ENCODE data around the gene PAGR1. TPM values are rescaled to one million over a fixed set of nuclear protein-coding genes. Genes with fewer than 3 reads are reported as not detected.
"Not testable (repeated sequence)": the region's sequence is repeated elsewhere in the genome, so short reads cannot be mapped to it uniquely, and the experiment has no call there.

PAGR1 gene
- total and polyA plus RNA-seq, 10 of the 15 experiments (the other 5 are each of a cell fraction or from before 2014, with no cell fraction given): 1.1 to 57.7 (median 23.4) TPM

GRCh38 chr16:29784901-29785500 lies 31.0 kb upstream of the PAGR1 start (continued):
- TF ChIP-seq BCLAF1 (IDR thresholded peaks at IDR 0.05) (no peak), IRF4 (IDR thresholded peaks at IDR 0.05; ENCODE audit: low read depth, low read length) (0 out of 2 replicates have a peak, but pooled peaks have one; percentile 30), PAX8 (IDR thresholded peaks at IDR 0.05) (no peak), YBX1 (IDR thresholded peaks at IDR 0.05) (no peak), RAD51 (IDR thresholded peaks at IDR 0.05) (no peak), CREB1 (IDR thresholded peaks at IDR 0.05; ENCODE audit: low read depth) (peak; percentile 29; the same call in 1 of the 2 replicates), POU2F2 (IDR thresholded peaks at IDR 0.05; ENCODE audit: borderline replicate concordance, low read depth, low read length) (peak; percentile 32; the same call in 1 of the 3 replicates), BHLHE40 (IDR thresholded peaks at IDR 0.05; ENCODE audit: borderline replicate concordance in 1 of 2, low read depth in 2 of 2, low read length in 1 of 2) (peak in 1 of 2 experiments; percentile 10; a peak in 1 of 4 replicates), TCF3 (IDR thresholded peaks at IDR 0.05; ENCODE audit: borderline replicate concordance, insufficient read depth, low read depth, low read length) (0 out of 2 replicates have a peak, but pooled peaks have one; percentile 14), RCOR1 (conservative IDR thresholded peaks at IDR 0.05; ENCODE audit: low read depth, low read length) (no peak), YY1 (IDR thresholded peaks at IDR 0.05; ENCODE audit: low read depth, low read length) (peak; percentile 85), LARP7 (IDR thresholded peaks at IDR 0.05) (0 out of 2 replicates have a peak, but pooled peaks have one; percentile 19)

- WGBS (ENCODE audit: insufficient coverage, insufficient replicate concordance, low lambda C conversion rate, missing lambda C conversion rate): 52% methylated on average over 4 of the region's 4 CpGs
- BruUV-seq (replicated peaks); DNase-seq (ENCODE audit: low read depth, low spot score); H4K20me1 ChIP-seq (ENCODE audit: control insufficient read depth, insufficient read depth); POLR2A ChIA-PET; intact Hi-C loops (cut with micrococcal nuclease; ENCODE audit: unreplicated experiment); FAIRE-seq; H3K27me3 ChIP-seq (replicated peaks in 1 of 2; ENCODE audit: control insufficient read depth in 2 of 2, insufficient read depth in 2 of 2, low read length in 1 of 2); H3K4me3 ChIP-seq; H3K27ac ChIP-seq (ENCODE audit: control insufficient read depth, insufficient read depth); H3K36me3 ChIP-seq (ENCODE audit: control insufficient read depth in 2 of 2, insufficient read depth in 2 of 2, low read length in 1 of 2); H3K9me3 ChIP-seq (replicated peaks; ENCODE audit: control insufficient read depth, insufficient read depth, low read length); H3K4me2 ChIP-seq (ENCODE audit: control insufficient read depth, insufficient read depth); RAD21 ChIA-PET (ENCODE audit: unreplicated experiment); H2AFZ ChIP-seq (ENCODE audit: control insufficient read depth, low read depth, low read length); H3K9ac ChIP-seq (ENCODE audit: control insufficient read depth, insufficient read depth, low read length); in situ Hi-C loops (cut with MboI); ATAC-seq: not testable (repeated sequence)
- CTCF ChIA-PET: interaction anchor here (0.7 to 1.5 kb wide), 3 partner anchors 12 to 49 kb away, joined by 3 to 4 read pairs (median 3); no protein-coding TSS in a partner anchor
- SMC1A ChIA-PET (ENCODE audit: uncharacterized antibody, unreplicated experiment): interaction anchor here (0.7 to 1.2 kb wide), 2 partner anchors 32 to 62 kb away, joined by 4 to 5 read pairs; no protein-coding TSS in a partner anchor
- Histone ChIP-seq H3K4me1 (ENCODE audit: control insufficient read depth, insufficient read depth, low read length) (peaks cover 13% of the 10 kb centered on the region), H3K79me2 (ENCODE audit: control insufficient read depth, insufficient read depth, low read length) (peaks cover 19% of the 10 kb centered on the region)
These were observed 28.8 kb upstream of the PAGR1 start for GRCh38 chr16:29787155-29787554.
